Ureter (tissue), 1 donor: ENCODE results near the gene PRR33. TPM values are rescaled to one million over a fixed set of nuclear protein-coding genes. Genes with fewer than 3 reads are reported as not detected.

Experiments used
- DNase-seq: peaks from one replicate; pipeline ENCODE4 v3.0.0-alpha.2; 2020; ENCODE audit warnings: low spot score
- total RNA-seq: library from RNA; stranded (reverse); gene quantifications from one replicate; pipeline ENCODE4 v1.2.4, GENCODE V29; 2023
- donor health status: DM: yes; HTN: yes; CAD: no.

PRR33 gene
- total RNA-seq, 1 donor from 2014 or later = not detected

GRCh38 chr11:1848640-1849430 lies 42.9 kb downstream of the PRR33 start:
- DNase-seq = no peak

- no peak for DNase-seq
Observed at GRCh38 chr11:1847926-1848639, 43.6 kb downstream of the PRR33 start.

GRCh38 chr11:1847006-1847735 lies 44.5 kb downstream of the PRR33 start:
- no peak for DNase-seq

GRCh38 chr11:1846453-1846932 lies 45.2 kb downstream of the PRR33 start:
- no peak for DNase-seq

GRCh38 chr11:1845561-1846452 lies 45.9 kb downstream of the PRR33 start:
- no peak for DNase-seq

GRCh38 chr11:1845095-1845429 lies 46.6 kb downstream of the PRR33 start:
- no peak for DNase-seq

- DNase-seq = no peak
Observed at GRCh38 chr11:1844221-1845094, 47.2 kb downstream of the PRR33 start.

GRCh38 chr11:1843796-1844195 lies 47.9 kb downstream of the PRR33 start:
- DNase-seq = no peak

GRCh38 chr11:1843098-1843473 lies 48.6 kb downstream of the PRR33 start:
- no peak for DNase-seq

GRCh38 chr11:1842149-1843097 lies 49.3 kb downstream of the PRR33 start:
- no peak for DNase-seq

- no peak for DNase-seq
Observed at GRCh38 chr11:1841511-1842148, 50.1 kb downstream of the PRR33 start.

GRCh38 chr11:1840780-1841480 lies 50.8 kb downstream of the PRR33 start:
- no peak for DNase-seq

GRCh38 chr11:1839924-1840779 lies 51.5 kb downstream of the PRR33 start:
- no peak for DNase-seq

- no peak for DNase-seq
Observed at GRCh38 chr11:1839204-1839923, 52.3 kb downstream of the PRR33 start.

GRCh38 chr11:1838426-1839144 lies 53.1 kb downstream of the PRR33 start, which contains the start of gene TNNI2:
Gene TNNI2 (plus strand): TSS chr11:1838981. CDS start chr11:1839697, 716 bp downstream.
- DNase-seq = no peak
